GM12878 (cell line): ENCODE data around the gene MLKL. TPM values are rescaled to one million over a fixed set of nuclear protein-coding genes. Genes with fewer than 3 reads are reported as not detected.

ENCODE experiments used
- ATAC-seq: fragments of 200-7000 bp; cut with Tn5 transposase; 3 replicates; pipeline ENCODE4 v1.9.1; 2020; ENCODE audit warnings: mild to moderate bottlenecking, moderate library complexity
- BruUV-seq: library from RNA; stranded (reverse); fragments of 400-500 nt; replicated peaks from 2 replicates; lab custom pipeline; 2021; lab: Mats Ljungman, UMichigan
- CTCF ChIA-PET: fragments of 300-600 bp; sonication (Branson Sonifier 250); formaldehyde crosslinking; extraction: SDS; loops from one replicate; lab custom pipeline; 2021; ENCODE audit warnings: inconsistent platforms; lab: Yijun Ruan, JAX
- POLR2A ChIA-PET: fragments of 350-600 bp; formaldehyde crosslinking; extraction: SDS; loops from one replicate; lab custom pipeline; 2021; ENCODE audit warnings: inconsistent platforms; lab: Charles Lee
- RAD21 ChIA-PET: fragments of 300-600 bp; sonication (Branson Sonifier 250); formaldehyde crosslinking; loops from one replicate; lab custom pipeline; 2023; ENCODE audit warnings: antibody characterized with exemption; ENCODE audit not compliant: unreplicated experiment; lab: Charles Lee
- SMC1A ChIA-PET: fragments of 300-600 bp; sonication (Branson Sonifier 250); formaldehyde crosslinking; loops from one replicate; lab custom pipeline; 2023; ENCODE audit not compliant: unreplicated experiment, uncharacterized antibody; lab: Charles Lee
- DNase-seq: peaks from one replicate; pipeline ENCODE4 v3.0.0-alpha.2; 2011; ENCODE audit warnings: low read depth, low spot score
- FAIRE-seq: peaks from 3 replicates; lab custom pipeline; 2011; peaks lifted over from hg19 to GRCh38; lab: Jason Lieb, UNC
- H2AFZ ChIP-seq: 2 replicates; pipeline ENCODE4 v1.6.0; 2011; ENCODE audit warnings: low read depth, low read length, control low read depth; ENCODE audit not compliant: control insufficient read depth
- H3K27ac ChIP-seq: 2 replicates; pipeline ENCODE4 v1.5.1; 2011; ENCODE audit warnings: control low read depth; ENCODE audit not compliant: control insufficient read depth, insufficient read depth
- H3K27me3 ChIP-seq, 2 experiments: replicated peaks in 1 of 2; 2 replicates each; pipeline versions ENCODE4 v1.6.0 to v1.6.1; 2011; ENCODE audit warnings: low read length in 1 of 2; ENCODE audit not compliant: control insufficient read depth in 2 of 2, insufficient read depth in 2 of 2
- H3K36me3 ChIP-seq, 2 experiments: 2 replicates each; pipeline ENCODE4 v1.5.1; 2011; ENCODE audit warnings: low read length in 1 of 2; ENCODE audit not compliant: control insufficient read depth in 2 of 2, insufficient read depth in 2 of 2
- H3K4me1 ChIP-seq: 2 replicates; pipeline ENCODE4 v1.6.1; 2011; ENCODE audit warnings: mild to moderate bottlenecking, low read length, moderate library complexity, mixed read lengths; ENCODE audit not compliant: control insufficient read depth, insufficient read depth
- H3K4me2 ChIP-seq: 2 replicates; pipeline ENCODE4 v1.6.0; 2011; ENCODE audit warnings: control low read depth; ENCODE audit not compliant: control insufficient read depth, insufficient read depth
- H3K4me3 ChIP-seq: fragments of 200-600 bp; sonication (generic); 2 replicates; pipeline ENCODE4 v1.5.1; 2016
- H3K79me2 ChIP-seq: 2 replicates; pipeline ENCODE4 v1.6.0; 2011; ENCODE audit warnings: low read length; ENCODE audit not compliant: control insufficient read depth, insufficient read depth
- H3K9ac ChIP-seq: 2 replicates; pipeline ENCODE4 v1.8.0; 2011; ENCODE audit warnings: low read length, control low read depth, mixed read lengths; ENCODE audit not compliant: control insufficient read depth, insufficient read depth
- H3K9me3 ChIP-seq: replicated peaks from 3 replicates; pipeline ENCODE4 v1.5.1; 2011; ENCODE audit warnings: mild to moderate bottlenecking, low read length; ENCODE audit not compliant: control insufficient read depth, insufficient read depth
- H4K20me1 ChIP-seq: 2 replicates; pipeline ENCODE4 v1.6.0; 2011; ENCODE audit not compliant: control insufficient read depth, insufficient read depth
- ATF7 ChIP-seq: fragments of 450-650 bp; IDR thresholded peaks from 2 replicates; pipeline ENCODE4 v1.6.1; 2016; ENCODE audit warnings: low read depth, mild to moderate bottlenecking
- CREB1 ChIP-seq: IDR thresholded peaks from 2 replicates; pipeline ENCODE4 v1.6.1; 2012; ENCODE audit warnings: low read depth, mild to moderate bottlenecking, inconsistent platforms
- DPF2 ChIP-seq: fragments of 450-650 bp; IDR thresholded peaks from 2 replicates; pipeline ENCODE4 v1.6.1; 2017; ENCODE audit warnings: mild to moderate bottlenecking
- FOXM1 ChIP-seq: IDR thresholded peaks from 2 replicates; pipeline ENCODE4 v1.6.1; 2012; ENCODE audit warnings: low read depth, mild to moderate bottlenecking, inconsistent platforms, low read length, moderate library complexity
- GABPA ChIP-seq: IDR thresholded peaks from 2 replicates; pipeline ENCODE4 v1.6.1; 2014; ENCODE audit warnings: antibody characterized with exemption, low read depth, mild to moderate bottlenecking, inconsistent platforms
- JUND ChIP-seq: IDR thresholded peaks from 2 replicates; pipeline ENCODE4 v1.6.1; 2012; ENCODE audit warnings: low read depth, mild to moderate bottlenecking, low read length, improper control_type of control experiment, moderate library complexity
- MEF2A ChIP-seq: IDR thresholded peaks from 2 replicates; pipeline ENCODE4 v1.6.1; 2011; ENCODE audit warnings: low read depth, mild to moderate bottlenecking, low read length, moderate library complexity; ENCODE audit not compliant: insufficient read depth
- NFIC ChIP-seq: IDR thresholded peaks from 2 replicates; pipeline ENCODE4 v1.6.1; 2012; ENCODE audit warnings: low read depth, mild to moderate bottlenecking, inconsistent platforms, low read length, moderate library complexity
- NR2F1 ChIP-seq: fragments of 450-650 bp; conservative IDR thresholded peaks from 2 replicates; pipeline ENCODE4 v1.6.1; 2017; ENCODE audit warnings: mild to moderate bottlenecking
- RAD21 ChIP-seq: IDR thresholded peaks from 2 replicates; pipeline ENCODE4 v1.6.1; 2011; ENCODE audit warnings: mild to moderate bottlenecking, low read depth, low read length, moderate library complexity; ENCODE audit not compliant: insufficient read depth
- RELB ChIP-seq: fragments of 450-650 bp; IDR thresholded peaks from 2 replicates; pipeline ENCODE4 v1.6.1; 2017; ENCODE audit warnings: low read depth, mild to moderate bottlenecking, moderate library complexity
- RFX5 ChIP-seq: IDR thresholded peaks from 2 replicates; pipeline ENCODE4 v1.6.1; 2011; ENCODE audit warnings: low read depth, low read length, improper control_type of control experiment
- SUPT20H ChIP-seq: IDR thresholded peaks from 2 replicates; pipeline ENCODE4 v1.6.1; 2011; ENCODE audit warnings: low read depth, mild to moderate bottlenecking, low read length, moderate library complexity, borderline replicate concordance; ENCODE audit not compliant: control insufficient read depth
- SUZ12 ChIP-seq: fragments of 200-600 bp; sonication (generic); IDR thresholded peaks from one replicate; pipeline ENCODE4 v1.6.1; 2018; ENCODE audit warnings: antibody characterized with exemption, mild to moderate bottlenecking; ENCODE audit not compliant: unreplicated experiment
- TCF12 ChIP-seq: IDR thresholded peaks from 2 replicates; pipeline ENCODE4 v1.6.1; 2011; ENCODE audit warnings: low read depth, mild to moderate bottlenecking, low read length
- USF1 ChIP-seq: IDR thresholded peaks from 2 replicates; pipeline ENCODE4 v1.6.1; 2011; ENCODE audit warnings: borderline replicate concordance, low read depth, mild to moderate bottlenecking, moderate library complexity, mixed read lengths, low read length; ENCODE audit not compliant: insufficient read depth; ENCODE audit errors: extremely low read length
- YBX1 ChIP-seq: fragments of 450-650 bp; IDR thresholded peaks from 2 replicates; pipeline ENCODE4 v1.6.1; 2016; ENCODE audit warnings: antibody characterized with exemption
- ZSCAN29 ChIP-seq: fragments of 450-650 bp; IDR thresholded peaks from 2 replicates; pipeline ENCODE4 v1.6.1; 2017; ENCODE audit warnings: mild to moderate bottlenecking, moderate library complexity
- ZZZ3 ChIP-seq: IDR thresholded peaks from 2 replicates; pipeline ENCODE4 v1.6.1; 2011; ENCODE audit warnings: low read depth; ENCODE audit not compliant: control insufficient read depth, insufficient read length
- WGBS: methylation state at CpG from one replicate; pipeline ENCODE4 v1.1.6; 2016; ENCODE audit warnings: low lambda C conversion rate; ENCODE audit not compliant: insufficient replicate concordance, insufficient coverage; ENCODE audit errors: missing lambda C conversion rate; 5-methylcytosine and 5-hydroxymethylcytosine counted together
- in situ Hi-C: fragments of 300-500 bp; cut with MboI; formaldehyde crosslinking; loops from 9 replicates; pipeline ENCODE4 v1.14.3; 2018; ENCODE audit warnings: mixed read lengths
- intact Hi-C: fragments of 100-400 bp; cut with micrococcal nuclease; formaldehyde crosslinking; loops from one replicate; pipeline ENCODE4 v1.14.2; 2022; ENCODE audit not compliant: unreplicated experiment
- polyA plus RNA-seq, 11 experiments: library from polyadenylated mRNA; depleted of rRNA in 4 of 11; unstranded in 6 of 11; stranded (reverse) in 5 of 11; fragments of >200 nt; fragmentation: Nextera tagmentation in 4 of 11; fragmentation: Illumina TruSeq in 1 of 11; extraction: Ambion mirVana in 4 of 11; extraction: Trizol in 1 of 11; gene quantifications; 1 replicate in 1 of 11; 2 replicates in 10 of 11; pipeline versions ENCODE4 v1.2.1 to v1.2.3, GENCODE V29; 2011 to 2016; ENCODE audit warnings: inconsistent platforms in 2 of 11, missing spikeins in 2 of 11, low read depth in 1 of 11
- total RNA-seq, 4 experiments: library from RNA; depleted of rRNA in 3 of 4; stranded (reverse); fragments of >200 nt in 3 of 4; fragmentation: Illumina TruSeq in 1 of 4; extraction: Trizol in 1 of 4; gene quantifications; 2 replicates each; pipeline versions ENCODE4 v1.2.1 to v1.2.3, GENCODE V29; 2013 to 2021

Gene MLKL
- total and polyA plus RNA-seq, 10 of the 15 experiments (the other 5 are each of a cell fraction or from before 2014, with no cell fraction given): 3.8 to 14.5 (median 11.2) TPM

- Histone ChIP-seq H3K9me3 (peaks cover 3% of the 10 kb centered on the region; the same call in 2 of the 3 replicates), H2AFZ (no peak overlapping the region), H3K9ac (no peak overlapping the region), H3K27me3 (no peaks in the 10 kb centered on the region; a peak in 1 of 4 replicates), H3K36me3 (no peaks in the 10 kb centered on the region; a peak in 1 of 4 replicates), H3K79me2 (no peaks in the 10 kb centered on the region), H3K4me3 (no peak overlapping the region), H4K20me1 (no peaks in the 10 kb centered on the region), H3K27ac (no peak overlapping the region), H3K4me2 (no peak overlapping the region), H3K4me1 (peaks cover 7% of the 10 kb centered on the region)
- BruUV-seq: no TSS peak
- ATAC-seq (no peak), DNase-seq (no peak), FAIRE-seq (no peak)
- intact Hi-C loops (no loop called here), in situ Hi-C loops (no loop called here)
- RAD21 ChIA-PET: no interaction called here
- SMC1A ChIA-PET: interaction anchor here (1.2 kb wide), 1 partner anchor 137 kb away, joined by 3 read pairs; no protein-coding TSS in a partner anchor
- POLR2A ChIA-PET: no interaction called here
- no peak for TF ChIP-seq TCF12
- no peak for TF ChIP-seq ATF7
- no peak for TF ChIP-seq GABPA
- TF ChIP-seq NFIC: no peak
- no peak for TF ChIP-seq MEF2A
- TF ChIP-seq FOXM1: no peak
- no peak for TF ChIP-seq SUZ12
- no peak for TF ChIP-seq DPF2
- no peak for TF ChIP-seq SUPT20H
- TF ChIP-seq YBX1: no peak
- no peak for TF ChIP-seq ZZZ3
- no peak for TF ChIP-seq USF1
- TF ChIP-seq RELB: no peak
- TF ChIP-seq CREB1: no peak
- TF ChIP-seq RFX5: no peak
- TF ChIP-seq ZSCAN29: no peak
- no peak for TF ChIP-seq NR2F1
- TF ChIP-seq RAD21: no peak
- TF ChIP-seq JUND: no peak
- CTCF ChIA-PET: interaction anchor here (0.9 to 1.7 kb wide), 4 partner anchors 13 to 137 kb away, joined by 3 to 9 read pairs (median 4); no protein-coding TSS in a partner anchor
- WGBS: 82% methylated on average over 12 of the region's 12 CpGs
Observed at GRCh38 chr16:74725651-74726455, 25.2 kb upstream of the MLKL start.
